Mucosa of rectum (tissue), 2 donors: ENCODE measurements around the gene EPB41L4B.
A peak's percentile ranks its signal among the peaks of the same experiment; 100 is the strongest.
"Not testable (repeated sequence)": the region's sequence is repeated elsewhere in the genome, so short reads cannot be mapped to it uniquely, and the experiment has no call there.

Experiments used
- H3K27ac ChIP-seq, 2 donors: one replicate each; pipeline ENCODE4 v1.7.0; 2013; ENCODE audit warnings: inconsistent platforms in 2 of 2, low read depth in 2 of 2, low read length in 2 of 2
- H3K27me3 ChIP-seq, 2 donors: one replicate each; pipeline ENCODE4 v1.7.0; 2013; ENCODE audit warnings: low read length in 2 of 2; ENCODE audit not compliant: control insufficient read depth in 2 of 2, insufficient read depth in 2 of 2
- H3K36me3 ChIP-seq, 2 donors: one replicate each; pipeline ENCODE4 v1.7.0; 2013; ENCODE audit warnings: low read length in 2 of 2; ENCODE audit not compliant: control insufficient read depth in 2 of 2, insufficient read depth in 2 of 2
- H3K4me1 ChIP-seq, 2 donors: one replicate each; pipeline ENCODE4 v1.7.0; 2013; ENCODE audit warnings: low read length in 2 of 2, mild to moderate bottlenecking in 1 of 2; ENCODE audit not compliant: control insufficient read depth in 2 of 2, insufficient read depth in 2 of 2
- H3K4me3 ChIP-seq, 2 donors: one replicate each; pipeline ENCODE4 v1.7.0; 2013; ENCODE audit warnings: low read length in 2 of 2
- H3K9ac ChIP-seq, 2 donors: one replicate each; pipeline ENCODE4 v1.7.0; 2013; ENCODE audit warnings: low read length in 2 of 2, low read depth in 1 of 2, mild to moderate bottlenecking in 1 of 2
- H3K9me3 ChIP-seq, 2 donors: one replicate each; pipeline ENCODE4 v1.7.0; 2013; ENCODE audit warnings: low read length in 2 of 2; ENCODE audit not compliant: control insufficient read depth in 2 of 2
- donor health status: healthy.
- donor health status: Normal muscosa, but diverticular disease.

The EPB41L4B gene

GRCh38 chr9:109145051-109145450, 175.8 kb downstream of the EPB41L4B start:
- Histone ChIP-seq H3K27ac (no peak overlapping the region), H3K9ac (no peak overlapping the region), H3K27me3 (no peaks in the 10 kb centered on the region), H3K9me3 (no peaks in the 10 kb centered on the region), H3K4me1 (no peaks in the 10 kb centered on the region), H3K4me3 (no peak overlapping the region), H3K36me3 (no peaks in the 10 kb centered on the region)

- Histone ChIP-seq H3K4me1 (no peaks in the 10 kb centered on the region), H3K9ac (no peak overlapping the region), H3K9me3 (no peaks in the 10 kb centered on the region), H3K27ac (no peak overlapping the region), H3K4me3 (no peak overlapping the region), H3K27me3 (no peaks in the 10 kb centered on the region), H3K36me3 (no peaks in the 10 kb centered on the region)
These were observed 176.8 kb downstream of the EPB41L4B start for GRCh38 chr9:109143881-109144562.

GRCh38 chr9:109141375-109141774, 179.5 kb downstream of the EPB41L4B start:
- no peaks in the 10 kb centered on the region for H3K9me3 ChIP-seq
- H3K27ac ChIP-seq: no peak overlapping the region
- no peak overlapping the region for H3K9ac ChIP-seq
- no peak overlapping the region for H3K4me3 ChIP-seq
- no peaks in the 10 kb centered on the region for H3K27me3 ChIP-seq
- no peaks in the 10 kb centered on the region for H3K4me1 ChIP-seq
- no peaks in the 10 kb centered on the region for H3K36me3 ChIP-seq

GRCh38 chr9:109139851-109140250, 181.0 kb downstream of the EPB41L4B start:
- Histone ChIP-seq H3K27ac (no peak overlapping the region), H3K4me3 (no peak overlapping the region), H3K9ac (no peak overlapping the region), H3K36me3 (no peaks in the 10 kb centered on the region), H3K4me1 (no peaks in the 10 kb centered on the region), H3K9me3 (no peaks in the 10 kb centered on the region), H3K27me3 (no peaks in the 10 kb centered on the region)

- H3K4me1 ChIP-seq: peaks cover 0 to under 1% of the 10 kb centered on the region in 2 donors
- no peaks in the 10 kb centered on the region for H3K27me3 ChIP-seq
- H3K4me3 ChIP-seq: no peak overlapping the region
- no peak overlapping the region for H3K27ac ChIP-seq
- no peaks in the 10 kb centered on the region for H3K9me3 ChIP-seq
- no peak overlapping the region for H3K9ac ChIP-seq
- no peaks in the 10 kb centered on the region for H3K36me3 ChIP-seq
These were observed 182.4 kb downstream of the EPB41L4B start for GRCh38 chr9:109138421-109138820.

GRCh38 chr9:109134167-109134578, 186.7 kb downstream of the EPB41L4B start:
- H3K27ac ChIP-seq: no peak overlapping the region
- H3K4me3 ChIP-seq: no peak overlapping the region
- H3K27me3 ChIP-seq: no peaks in the 10 kb centered on the region
- H3K36me3 ChIP-seq: no peaks in the 10 kb centered on the region
- no peaks in the 10 kb centered on the region for H3K9me3 ChIP-seq
- peaks cover 4 to 5% of the 10 kb centered on the region in 2 donors for H3K4me1 ChIP-seq
- H3K9ac ChIP-seq: no peak overlapping the region

- Histone ChIP-seq H3K9ac (no peak overlapping the region), H3K4me1 (peaks cover 8% of the 10 kb centered on the region in 2 donors), H3K36me3 (no peaks in the 10 kb centered on the region), H3K27me3 (no peaks in the 10 kb centered on the region), H3K9me3 (no peaks in the 10 kb centered on the region), H3K27ac (no peak overlapping the region), H3K4me3 (no peak overlapping the region)
These were observed 187.3 kb downstream of the EPB41L4B start for GRCh38 chr9:109133533-109133932.

- Histone ChIP-seq H3K4me3 (no peak overlapping the region), H3K4me1 (peaks cover 8% of the 10 kb centered on the region in 2 donors), H3K36me3 (no peaks in the 10 kb centered on the region), H3K9ac (no peak overlapping the region), H3K27ac (no peak overlapping the region), H3K9me3 (no peaks in the 10 kb centered on the region), H3K27me3 (no peaks in the 10 kb centered on the region)
These were observed 188.3 kb downstream of the EPB41L4B start for GRCh38 chr9:109132567-109133021.

- Histone ChIP-seq H3K9ac (no peak overlapping the region), H3K27ac (no peak overlapping the region), H3K27me3 (no peaks in the 10 kb centered on the region)
These were observed 191.2 kb downstream of the EPB41L4B start for GRCh38 chr9:109129470-109130197.

GRCh38 chr9:109126671-109127070, 194.2 kb downstream of the EPB41L4B start:
- not testable (repeated sequence) for H3K27me3 ChIP-seq, H3K9ac ChIP-seq, H3K9me3 ChIP-seq, H3K27ac ChIP-seq, H3K4me1 ChIP-seq, H3K4me3 ChIP-seq, H3K36me3 ChIP-seq

More at GRCh38 chr9:109129470-109130197, 191.2 kb downstream of the EPB41L4B start:
- peaks cover 8% of the 10 kb centered on the region in 2 donors for H3K4me1 ChIP-seq
- H3K4me3 ChIP-seq: peak overlapping the region in 1 of 2 donors; percentile 42
- H3K9me3 ChIP-seq: no peaks in the 10 kb centered on the region
- no peaks in the 10 kb centered on the region for H3K36me3 ChIP-seq
